Skin of body (tissue), 2 donors: Measurements from ENCODE around the gene S100PBP. TPM values are rescaled to one million over a fixed set of nuclear protein-coding genes. Genes with fewer than 3 reads are reported as not detected.

ENCODE experiments used
- DNase-seq: peaks from one replicate; lab custom pipeline; 2025; lab: John Stamatoyannopoulos, UW
- total RNA-seq: library from RNA; depleted of rRNA; stranded (reverse); fragments of >200 nt; gene quantifications from one replicate; pipeline ENCODE4 v1.2.3, GENCODE V29; 2014

S100PBP gene
- 29.7 TPM for total RNA-seq

DNA sequence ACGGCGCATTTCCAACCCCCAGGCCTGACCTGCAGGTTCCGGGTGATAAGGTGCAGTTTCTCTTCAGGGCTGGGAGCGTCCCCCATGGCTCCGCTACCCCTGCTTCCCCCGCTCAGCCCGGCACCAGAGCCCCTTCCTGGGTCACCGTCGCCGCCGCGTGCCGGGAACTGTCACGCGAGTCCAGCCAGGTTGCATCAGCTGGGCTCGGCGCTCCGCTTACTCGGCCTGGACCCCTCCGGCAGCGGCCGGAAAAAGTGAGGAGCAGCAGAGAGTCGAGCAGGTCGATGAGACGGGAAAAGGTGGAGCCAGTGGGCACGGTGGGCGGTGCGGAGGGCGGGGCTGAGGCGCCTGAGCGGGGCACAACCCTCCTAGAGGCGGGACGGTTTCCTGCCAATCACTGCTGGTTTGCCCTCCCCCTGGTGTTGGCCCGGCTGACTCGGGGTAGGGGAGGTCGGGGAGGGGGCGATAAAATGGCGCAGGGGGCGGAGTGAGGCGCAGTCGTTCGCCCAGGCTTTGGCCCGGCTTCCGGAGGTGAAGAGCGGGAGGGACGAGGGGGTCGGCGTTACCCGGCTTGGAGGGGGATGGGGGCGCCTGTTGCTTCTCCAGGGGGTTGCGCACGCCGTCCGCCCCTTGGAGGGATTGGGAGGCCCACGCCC, at the start of gene S100PBP, which contains the start of gene YARS1:
TSS of gene S100PBP (plus strand) at position 495 of the 656 bp plus-strand sequence. CDS start 8,447 bp downstream, outside the sequence.
TSS of gene YARS1 (minus strand) at position 200 of the 656 bp plus-strand sequence. CDS start at position 86, 114 bp downstream.
- peak; percentile 100 for DNase-seq

GRCh38 chr1:32768110-32768850, 49.2 kb upstream of the S100PBP start:
- no peak for DNase-seq

DNA sequence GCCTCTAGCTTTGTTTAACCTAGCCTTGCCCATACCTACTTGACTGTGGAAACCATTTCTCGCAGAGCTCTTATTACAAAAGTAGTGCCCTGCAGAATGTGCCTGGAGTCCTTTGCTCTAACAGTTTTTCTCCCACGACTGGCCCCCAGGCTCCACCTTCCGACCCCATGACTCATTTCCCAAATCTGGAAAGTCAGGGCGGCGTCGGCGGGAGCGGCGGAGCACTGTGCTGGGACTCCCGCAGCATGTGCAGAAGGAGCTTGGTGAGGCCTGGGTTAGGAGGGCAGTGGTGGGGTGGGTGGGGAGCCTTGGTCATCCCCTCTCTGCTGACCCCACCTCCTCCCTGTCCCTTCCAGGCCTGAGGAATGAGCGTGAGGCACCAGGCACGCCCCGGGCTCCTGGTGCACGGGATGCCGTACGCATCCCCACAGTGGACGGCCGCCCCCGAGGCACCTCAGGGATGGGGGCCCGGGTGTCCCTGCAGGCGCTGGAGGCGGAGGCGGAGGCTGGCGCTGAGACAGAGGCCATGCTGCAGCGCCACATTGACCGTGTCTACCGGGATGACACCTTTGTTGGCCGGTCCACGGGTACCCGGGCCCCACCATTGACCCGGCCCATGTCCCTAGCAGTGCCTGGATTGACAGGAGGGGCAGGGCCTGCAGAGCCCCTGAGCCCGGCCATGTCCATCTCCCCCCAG, 47.8 kb upstream of the S100PBP start:
- no peak for DNase-seq

GRCh38 chr1:32770221-32770731, 47.2 kb upstream of the S100PBP start:
- DNase-seq: no peak

GRCh38 chr1:32770741-32771548, 46.5 kb upstream of the S100PBP start:
- DNase-seq: no peak

GRCh38 chr1:32771561-32772280, 45.7 kb upstream of the S100PBP start:
- no peak for DNase-seq

DNA sequence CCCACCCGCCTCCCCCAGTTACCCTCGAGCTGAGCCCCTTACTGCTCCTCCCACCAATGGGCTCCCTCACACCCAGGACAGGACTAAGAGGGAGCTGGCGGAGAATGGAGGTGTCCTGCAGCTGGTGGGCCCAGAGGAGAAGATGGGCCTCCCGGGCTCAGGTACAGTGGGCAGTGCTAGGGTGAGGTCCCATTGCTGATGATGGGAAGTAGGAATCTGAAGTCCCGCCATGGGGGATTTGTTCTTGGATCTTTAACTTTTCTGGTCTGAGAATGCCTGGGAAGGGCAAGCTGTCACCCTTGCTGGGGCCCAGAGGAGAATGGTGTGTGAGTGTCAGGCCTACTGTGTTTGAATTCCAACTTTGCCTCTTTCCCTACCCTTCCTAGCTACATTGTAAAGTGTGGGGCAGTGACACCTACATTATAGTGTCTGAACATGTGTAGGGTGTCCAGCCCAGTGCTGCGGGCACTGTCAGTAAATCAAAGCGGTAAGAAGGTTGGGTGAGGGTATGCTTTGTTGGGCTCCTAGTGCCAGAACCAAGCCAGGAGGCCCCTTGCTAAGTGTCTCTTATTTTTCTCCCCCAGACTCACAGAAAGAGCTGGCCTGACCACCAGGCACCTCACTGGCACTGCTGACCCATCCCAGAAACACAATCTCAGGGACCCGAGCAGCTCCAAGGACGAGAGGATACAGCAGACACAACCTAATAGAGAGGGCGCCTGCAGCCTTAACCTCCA, 45.0 kb upstream of the S100PBP start:
- no peak for DNase-seq

- peak; percentile 38 for DNase-seq
Measured at GRCh38 chr1:32773018-32773763, 44.3 kb upstream of the S100PBP start.

GRCh38 chr1:32773764-32774463, 43.5 kb upstream of the S100PBP start:
- no peak for DNase-seq

DNA sequence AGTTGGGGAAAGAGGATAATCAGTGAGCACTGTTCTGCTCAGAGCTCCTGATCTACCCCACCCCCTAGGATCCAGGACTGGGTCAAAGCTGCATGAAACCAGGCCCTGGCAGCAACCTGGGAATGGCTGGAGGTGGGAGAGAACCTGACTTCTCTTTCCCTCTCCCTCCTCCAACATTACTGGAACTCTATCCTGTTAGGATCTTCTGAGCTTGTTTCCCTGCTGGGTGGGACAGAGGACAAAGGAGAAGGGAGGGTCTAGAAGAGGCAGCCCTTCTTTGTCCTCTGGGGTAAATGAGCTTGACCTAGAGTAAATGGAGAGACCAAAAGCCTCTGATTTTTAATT, 43.0 kb upstream of the S100PBP start:
- no peak for DNase-seq

GRCh38 chr1:32774950-32775634, 42.4 kb upstream of the S100PBP start:
- peak; percentile 43 for DNase-seq

- no peak for DNase-seq
Measured at GRCh38 chr1:32775640-32776337, 41.7 kb upstream of the S100PBP start.

DNA sequence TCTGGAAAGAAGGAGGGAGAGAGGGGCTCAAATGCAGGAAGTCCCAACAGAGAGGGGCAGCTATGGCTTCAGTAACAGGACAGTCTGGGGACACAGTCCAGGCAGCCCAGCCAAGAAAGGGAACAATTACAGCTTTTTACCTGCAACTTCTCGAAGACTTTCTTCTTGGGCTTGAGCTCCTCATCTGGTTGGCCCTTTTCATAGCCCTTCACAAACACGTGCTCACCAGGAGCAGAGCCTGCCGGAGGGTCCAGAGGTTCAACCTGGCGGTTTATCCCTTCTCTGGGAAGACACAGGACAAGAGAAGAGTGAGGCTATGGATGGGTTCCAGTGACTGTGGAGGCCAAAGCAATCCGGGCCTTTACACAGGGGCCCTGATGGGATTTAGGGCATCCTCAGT, 38.2 kb upstream of the S100PBP start:
- DNase-seq: no peak

GRCh38 chr1:32780005-32780404, 37.4 kb upstream of the S100PBP start:
- DNase-seq: no peak

- no peak for DNase-seq
Measured at GRCh38 chr1:32780628-32781234, 36.7 kb upstream of the S100PBP start.

GRCh38 chr1:32782086-32782485, 35.4 kb upstream of the S100PBP start:
- no peak for DNase-seq

- DNase-seq: no peak
Measured at GRCh38 chr1:32783851-32784250, 33.6 kb upstream of the S100PBP start.
